Liver (tissue), 3 donors: Measurements from ENCODE around the gene SOCS3.

Experiments
- CTCF ChIP-seq: fragments of 150-350 bp; IDR thresholded peaks from 2 replicates; pipeline ENCODE4 v1.5.1; 2017; ENCODE audit warnings: improper control_type of control experiment, low read depth, low read length; ENCODE audit not compliant: missing input control
- JUND ChIP-seq, 2 donors: IDR thresholded peaks; 2 replicates each; pipeline ENCODE4 v1.6.1; 2016; ENCODE audit warnings: antibody characterized with exemption in 2 of 2
- RAD21 ChIP-seq, 2 donors: IDR thresholded peaks; 2 replicates each; pipeline ENCODE4 v1.6.1; 2016; ENCODE audit warnings: antibody characterized with exemption in 2 of 2, mild to moderate bottlenecking in 2 of 2
- TAF1 ChIP-seq: conservative IDR thresholded peaks from 2 replicates; pipeline ENCODE4 v1.6.1; 2016; ENCODE audit warnings: antibody characterized with exemption, mild to moderate bottlenecking
- YY1 ChIP-seq: IDR thresholded peaks from 2 replicates; pipeline ENCODE4 v1.6.1; 2016; ENCODE audit warnings: antibody characterized with exemption, mild to moderate bottlenecking
- ZBTB33 ChIP-seq: IDR thresholded peaks from 2 replicates; pipeline ENCODE4 v1.6.1; 2016; ENCODE audit warnings: antibody characterized with exemption
- donor health status: healthy.
- donor health status: healthy.

- no peak for TF ChIP-seq CTCF
- no peak for TF ChIP-seq ZBTB33
- no peak for TF ChIP-seq TAF1
- TF ChIP-seq JUND (IDR thresholded peaks at IDR 0.05) = no peak
- no peak for TF ChIP-seq YY1
- no peak for TF ChIP-seq RAD21 (IDR thresholded peaks at IDR 0.05)
Measured at GRCh38 chr17:78359321-78359996, 418 bp downstream of the SOCS3 start.
